Measurements from ENCODE around the gene VAMP5. TPM values are rescaled to one million over a fixed set of nuclear protein-coding genes. Genes with fewer than 3 reads are reported as not detected.
A peak's percentile ranks its signal among the peaks of the same experiment; 100 is the strongest.

The VAMP5 gene
- total and polyA plus RNA-seq, 10 of the 15 experiments (the other 5 are each of a cell fraction or from before 2014, with no cell fraction given), result 3.8 to 52.7 (median 24.1) TPM

DNA sequence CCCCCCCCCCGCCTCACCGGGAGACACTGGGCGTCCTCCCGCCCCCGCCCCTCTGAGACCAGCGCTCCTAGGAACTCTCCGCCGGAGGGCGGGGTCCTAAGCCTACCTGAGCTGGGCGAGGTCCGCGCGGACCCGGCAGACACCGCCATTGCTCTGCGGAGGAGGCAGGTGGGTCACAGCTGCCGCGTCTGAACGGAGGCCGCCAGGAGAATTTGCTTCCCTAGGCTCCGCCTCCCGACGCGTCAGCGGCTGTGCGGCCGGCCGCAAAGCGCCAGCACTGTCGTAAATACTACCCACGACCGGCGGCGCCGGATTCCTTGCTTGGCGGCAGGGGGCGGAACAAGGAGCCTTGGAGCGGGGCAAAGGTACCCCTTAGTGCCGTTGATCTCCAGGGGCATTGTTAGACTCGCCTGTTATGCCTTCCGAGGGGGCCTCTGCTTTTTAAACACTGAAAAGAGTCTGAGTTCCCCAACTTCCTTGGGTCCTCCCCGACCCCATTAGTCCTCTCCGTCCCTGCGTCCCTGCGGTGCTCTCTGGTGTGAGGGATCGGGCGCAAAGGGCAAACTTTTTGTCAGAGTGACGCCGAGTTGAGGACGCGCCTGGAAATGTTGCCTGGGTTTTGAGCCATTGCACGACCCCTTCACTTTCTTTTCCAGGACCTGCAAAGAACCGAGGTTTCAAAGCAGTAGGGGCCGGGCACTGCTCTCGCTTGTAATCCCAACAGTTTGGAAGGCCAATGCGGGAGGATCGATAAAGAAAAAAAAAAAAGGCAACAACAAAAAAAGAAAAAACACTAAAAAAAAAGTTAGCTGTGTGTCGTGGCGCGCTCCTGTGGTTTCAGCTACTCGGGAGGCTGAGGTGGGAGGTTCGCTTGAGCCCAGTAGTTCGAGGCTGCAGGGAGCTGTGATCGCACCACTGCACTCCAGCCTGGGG lies 22.7 kb upstream of the VAMP5 start, which contains the start of gene GGCX (continued):
- TF ChIP-seq ELK1 (IDR thresholded peaks at IDR 0.05; ENCODE audit: low read depth, low read length) (0 out of 2 replicates have a peak, but pooled peaks have one; percentile 26), NR2C1 (IDR thresholded peaks at IDR 0.05) (peak; percentile 12; the same call in 1 of the 2 replicates), IRF5 (IDR thresholded peaks at IDR 0.05; ENCODE audit: borderline replicate concordance) (no peak), NR2F1 (conservative IDR thresholded peaks at IDR 0.05) (0 out of 2 replicates have a peak, but pooled peaks have one; percentile 23), POLR2AphosphoS5 (IDR thresholded peaks at IDR 0.05; ENCODE audit: low read length) (peak; percentile 89), BHLHE40 (IDR thresholded peaks at IDR 0.05; ENCODE audit: borderline replicate concordance in 1 of 2, low read depth in 2 of 2, low read length in 1 of 2) (peak in 1 of 2 experiments; percentile 39; a peak in 1 of 4 replicates), HCFC1 (IDR thresholded peaks at IDR 0.05; ENCODE audit: low read length) (peak; percentile 68)
- TF ChIP-seq, protein P1, sequence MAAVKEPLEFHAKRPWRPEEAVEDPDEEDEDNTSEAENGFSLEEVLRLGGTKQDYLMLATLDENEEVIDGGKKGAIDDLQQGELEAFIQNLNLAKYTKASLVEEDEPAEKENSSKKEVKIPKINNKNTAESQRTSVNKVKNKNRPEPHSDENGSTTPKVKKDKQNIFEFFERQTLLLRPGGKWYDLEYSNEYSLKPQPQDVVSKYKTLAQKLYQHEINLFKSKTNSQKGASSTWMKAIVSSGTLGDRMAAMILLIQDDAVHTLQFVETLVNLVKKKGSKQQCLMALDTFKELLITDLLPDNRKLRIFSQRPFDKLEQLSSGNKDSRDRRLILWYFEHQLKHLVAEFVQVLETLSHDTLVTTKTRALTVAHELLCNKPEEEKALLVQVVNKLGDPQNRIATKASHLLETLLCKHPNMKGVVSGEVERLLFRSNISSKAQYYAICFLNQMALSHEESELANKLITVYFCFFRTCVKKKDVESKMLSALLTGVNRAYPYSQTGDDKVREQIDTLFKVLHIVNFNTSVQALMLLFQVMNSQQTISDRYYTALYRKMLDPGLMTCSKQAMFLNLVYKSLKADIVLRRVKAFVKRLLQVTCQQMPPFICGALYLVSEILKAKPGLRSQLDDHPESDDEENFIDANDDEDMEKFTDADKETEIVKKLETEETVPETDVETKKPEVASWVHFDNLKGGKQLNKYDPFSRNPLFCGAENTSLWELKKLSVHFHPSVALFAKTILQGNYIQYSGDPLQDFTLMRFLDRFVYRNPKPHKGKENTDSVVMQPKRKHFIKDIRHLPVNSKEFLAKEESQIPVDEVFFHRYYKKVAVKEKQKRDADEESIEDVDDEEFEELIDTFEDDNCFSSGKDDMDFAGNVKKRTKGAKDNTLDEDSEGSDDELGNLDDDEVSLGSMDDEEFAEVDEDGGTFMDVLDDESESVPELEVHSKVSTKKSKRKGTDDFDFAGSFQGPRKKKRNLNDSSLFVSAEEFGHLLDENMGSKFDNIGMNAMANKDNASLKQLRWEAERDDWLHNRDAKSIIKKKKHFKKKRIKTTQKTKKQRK (IDR thresholded peaks at IDR 0.05; ENCODE audit: low read depth, low read length), result no peak

Data from GM12878 (cell line).